Activated CD8-positive, alpha-beta memory T cell treated with anti-CD3 and anti-CD28 coated beads for 36 hours (primary cell): ENCODE measurements around the gene CACFD1. TPM values are rescaled to one million over a fixed set of nuclear protein-coding genes. Genes with fewer than 3 reads are reported as not detected.
"Not testable (repeated sequence)": the region's sequence is repeated elsewhere in the genome, so short reads cannot be mapped to it uniquely, and the experiment has no call there.

Source experiments
- CTCF ChIA-PET: fragments of 350-600 bp; sonication (Branson Sonifier 250); formaldehyde crosslinking; loops from one replicate; lab custom pipeline; 2021; ENCODE audit warnings: antibody characterized with exemption; lab: Charles Lee
- POLR2A ChIA-PET: fragments of 350-600 bp; sonication (Branson Sonifier 250); formaldehyde crosslinking; loops from one replicate; lab custom pipeline; 2021; ENCODE audit warnings: antibody characterized with exemption; lab: Charles Lee
- total RNA-seq, 2 experiments: library from RNA; stranded (reverse); gene quantifications; one replicate each; pipeline ENCODE4 v1.2.3, GENCODE V29; 2021

The CACFD1 gene
- total RNA-seq, 2 experiments from 2014 or later, result 0.90 to 0.97 TPM

- ChIA-PET CTCF (no interaction called here), POLR2A (no interaction called here)
These were observed 26.4 kb upstream of the CACFD1 start for GRCh38 chr9:133433351-133433843.

DNA sequence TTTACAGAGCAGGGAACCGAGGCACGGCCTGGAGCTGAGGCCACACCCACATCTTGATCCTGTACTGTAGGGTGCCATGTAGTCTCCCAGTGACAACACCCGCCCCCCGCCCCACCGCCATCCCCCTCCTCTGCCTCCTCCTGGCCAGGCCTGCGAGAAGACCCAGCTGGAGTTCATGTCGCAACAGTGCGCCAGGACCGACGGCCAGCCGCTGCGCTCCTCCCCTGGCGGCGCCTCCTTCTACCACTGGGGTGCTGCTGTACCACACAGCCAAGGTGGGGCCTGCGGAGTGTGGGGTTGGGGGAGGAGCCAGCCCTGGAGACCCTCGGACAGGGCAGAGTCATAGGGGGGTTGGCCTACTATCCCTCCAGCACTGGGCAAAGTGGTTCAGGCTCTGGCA is 23.1 kb upstream of the CACFD1 start:
- ChIA-PET CTCF (no interaction called here), POLR2A (no interaction called here)

DNA sequence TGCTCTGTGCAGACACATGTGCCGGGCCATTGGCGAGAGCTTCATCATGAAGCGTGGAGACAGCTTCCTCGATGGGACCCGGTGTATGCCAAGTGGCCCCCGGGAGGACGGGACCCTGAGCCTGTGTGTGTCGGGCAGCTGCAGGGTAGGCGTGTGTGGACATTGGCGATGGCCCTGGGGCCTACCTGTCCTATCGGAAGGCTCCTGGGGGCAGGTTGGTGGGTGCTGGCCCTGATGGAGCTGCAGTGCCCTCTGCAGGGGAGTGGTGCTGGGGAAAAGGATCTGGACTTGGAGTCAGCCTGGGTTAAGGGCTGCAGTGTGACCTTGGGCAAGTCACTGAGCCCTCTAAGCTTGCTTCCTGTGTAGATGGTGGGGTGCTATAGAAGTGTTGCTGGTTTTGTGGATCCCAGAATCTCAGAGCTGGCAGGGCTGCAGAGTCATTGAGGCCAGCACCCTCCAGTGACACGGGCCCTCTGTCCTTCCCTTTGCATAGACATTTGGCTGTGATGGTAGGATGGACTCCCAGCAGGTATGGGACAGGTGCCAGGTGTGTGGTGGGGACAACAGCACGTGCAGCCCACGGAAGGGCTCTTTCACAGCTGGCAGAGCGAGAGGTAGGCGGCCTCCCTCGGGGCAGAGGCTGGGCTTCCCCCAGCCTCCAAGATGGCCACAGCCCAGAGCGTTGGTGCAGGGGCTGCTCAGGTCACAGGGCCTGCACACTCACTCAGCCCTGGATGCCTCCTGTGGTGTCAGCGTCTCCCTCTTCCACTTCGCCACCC is 21.8 kb upstream of the CACFD1 start:
- POLR2A ChIA-PET, result no interaction called here
- CTCF ChIA-PET, result no interaction called here

DNA sequence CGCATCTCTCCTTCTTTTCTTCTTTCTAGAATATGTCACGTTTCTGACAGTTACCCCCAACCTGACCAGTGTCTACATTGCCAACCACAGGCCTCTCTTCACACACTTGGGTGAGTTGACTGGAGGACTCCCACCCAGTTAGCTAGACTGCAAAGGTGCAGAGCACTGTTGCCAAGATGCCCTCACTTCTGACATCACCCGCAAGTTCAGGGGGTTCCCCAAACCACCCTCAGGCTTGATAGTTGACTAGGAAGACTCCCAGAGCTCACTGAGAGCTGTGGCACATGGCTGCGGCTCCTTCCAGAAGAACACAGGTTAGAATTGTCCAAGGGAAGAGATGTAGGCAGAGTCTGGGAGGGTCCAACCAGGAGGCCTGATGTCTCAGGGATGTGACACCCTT is 20.4 kb upstream of the CACFD1 start:
- ChIA-PET POLR2A (no interaction called here), CTCF (no interaction called here)

DNA sequence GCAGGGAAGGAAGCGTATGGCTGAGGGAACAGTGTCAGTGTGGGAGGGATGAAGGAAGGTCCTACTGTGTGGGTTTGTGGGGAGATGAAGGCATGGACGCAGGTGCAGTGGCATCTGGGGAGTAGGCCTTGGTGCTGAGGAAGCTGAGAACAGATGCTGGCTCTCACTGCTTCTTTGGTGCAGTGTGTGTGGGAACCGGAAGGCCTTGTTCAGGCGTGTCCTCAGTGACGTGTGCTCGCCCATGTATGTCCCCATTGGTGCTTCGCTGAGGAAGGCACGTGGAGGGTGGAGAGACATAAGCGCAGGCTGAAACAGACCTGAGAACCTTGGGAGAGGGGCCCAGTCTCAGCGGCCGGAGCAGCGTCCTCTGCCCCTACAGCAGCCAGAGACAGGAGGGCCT is 18.9 kb upstream of the CACFD1 start:
- ChIA-PET POLR2A (no interaction called here), CTCF (no interaction called here)

GRCh38 chr9:133441571-133441970 is 18.2 kb upstream of the CACFD1 start:
- ChIA-PET CTCF (no interaction called here), POLR2A (no interaction called here)

GRCh38 chr9:133443248-133443647 is 16.5 kb upstream of the CACFD1 start:
- CTCF ChIA-PET, result no interaction called here

DNA sequence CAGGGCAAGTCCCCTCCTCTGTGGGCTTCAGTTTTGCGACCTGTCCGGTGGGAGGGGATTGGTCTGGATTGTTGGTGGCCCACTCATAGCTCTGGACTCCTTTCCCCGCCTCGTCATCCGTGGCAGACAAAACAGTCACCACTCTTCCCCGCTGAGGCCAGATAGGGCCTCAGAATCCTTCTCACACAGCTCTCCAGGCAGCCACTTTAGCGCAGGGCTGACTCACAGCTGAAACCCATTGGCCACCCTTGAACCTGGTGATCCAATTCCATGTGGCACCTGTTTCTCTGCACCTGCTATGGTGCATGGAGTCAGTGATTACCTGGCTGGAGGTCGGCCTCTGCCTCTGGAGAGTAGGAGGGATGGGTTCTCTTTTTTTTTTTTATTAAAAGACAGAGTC is 15.8 kb upstream of the CACFD1 start:
- CTCF ChIA-PET, result no interaction called here
- POLR2A ChIA-PET, result no interaction called here

More at GRCh38 chr9:133443248-133443647, 16.5 kb upstream of the CACFD1 start:
- POLR2A ChIA-PET, result no interaction called here

DNA sequence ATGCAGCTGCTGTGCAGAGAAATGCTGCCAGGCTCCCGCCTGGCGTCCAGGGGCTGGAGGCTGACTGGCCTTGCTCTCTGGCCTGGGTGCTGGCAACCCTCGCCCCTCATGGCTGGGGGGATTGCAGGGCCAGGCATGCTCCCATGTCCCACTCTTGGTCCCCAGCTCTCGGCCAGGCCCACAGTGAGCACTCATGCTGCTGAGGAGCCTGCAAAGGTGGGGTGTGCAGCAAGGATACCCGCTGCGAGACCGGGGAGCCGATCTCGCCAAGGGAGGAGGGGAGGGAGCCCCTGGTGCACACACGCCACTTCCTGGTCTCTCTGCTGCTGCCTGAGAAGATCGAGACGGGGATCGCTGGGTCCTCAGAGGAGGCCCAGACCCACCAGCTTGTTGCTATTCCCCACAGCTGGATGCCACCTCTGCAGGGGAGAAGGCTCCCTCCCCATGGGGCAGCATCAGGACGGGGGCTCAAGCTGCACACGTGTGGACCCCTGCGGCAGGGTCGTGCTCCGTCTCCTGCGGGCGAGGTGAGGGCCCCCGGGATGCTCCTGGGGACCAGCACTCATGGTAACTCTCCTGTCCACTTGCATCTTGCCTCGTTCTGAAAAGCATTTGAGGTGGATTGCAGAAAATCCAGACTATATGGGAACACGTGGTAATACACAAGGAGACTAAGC is 14.3 kb upstream of the CACFD1 start:
- POLR2A ChIA-PET, result no interaction called here
- CTCF ChIA-PET, result no interaction called here

DNA sequence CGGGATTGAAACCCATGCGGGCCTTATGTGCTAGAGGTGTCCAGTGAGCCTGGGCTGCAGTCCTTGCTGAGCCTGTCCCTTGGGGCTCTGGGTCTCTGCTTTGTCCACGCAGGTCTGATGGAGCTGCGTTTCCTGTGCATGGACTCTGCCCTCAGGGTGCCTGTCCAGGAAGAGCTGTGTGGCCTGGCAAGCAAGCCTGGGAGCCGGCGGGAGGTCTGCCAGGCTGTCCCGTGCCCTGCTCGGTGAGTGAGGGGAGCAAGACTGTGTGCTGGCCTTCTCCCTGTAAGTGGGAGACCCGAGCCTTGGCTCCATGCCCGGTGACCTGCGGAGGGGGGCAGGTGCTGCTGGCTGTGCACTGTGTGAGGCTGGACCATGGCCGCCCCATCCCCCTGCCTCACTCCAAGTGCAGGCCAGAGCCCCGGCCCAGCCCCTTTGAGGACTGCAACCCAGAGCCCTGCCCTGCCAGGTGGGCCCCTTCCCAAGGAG is 11.2 kb upstream of the CACFD1 start:
- ChIA-PET CTCF (no interaction called here), POLR2A (no interaction called here)

DNA sequence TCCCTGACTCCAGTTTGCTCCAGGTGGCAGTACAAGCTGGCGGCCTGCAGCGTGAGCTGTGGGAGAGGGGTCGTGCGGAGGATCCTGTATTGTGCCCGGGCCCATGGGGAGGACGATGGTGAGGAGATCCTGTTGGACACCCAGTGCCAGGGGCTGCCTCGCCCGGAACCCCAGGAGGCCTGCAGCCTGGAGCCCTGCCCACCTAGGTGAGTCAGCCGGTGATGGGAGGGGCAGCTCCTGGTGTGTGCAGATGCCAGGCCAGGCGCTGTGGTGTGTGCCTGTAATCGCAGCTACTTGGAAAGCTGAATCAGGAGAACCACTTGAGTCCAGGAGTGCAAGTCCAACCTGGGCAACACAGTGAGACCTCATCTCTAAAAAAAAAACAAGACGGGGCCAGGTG is 10.0 kb upstream of the CACFD1 start:
- CTCF ChIA-PET, result no interaction called here
- POLR2A ChIA-PET, result no interaction called here

- CTCF ChIA-PET, POLR2A ChIA-PET: not testable (repeated sequence)
These were observed 7.9 kb upstream of the CACFD1 start for GRCh38 chr9:133451865-133452264.

GRCh38 chr9:133452562-133452961 is 7.2 kb upstream of the CACFD1 start:
- CTCF ChIA-PET, result no interaction called here
- POLR2A ChIA-PET, result interaction anchor here (0.6 kb wide), 1 partner anchor 1053 kb away, joined by 7 read pairs; no protein-coding TSS in a partner anchor

- ChIA-PET CTCF (no interaction called here), POLR2A (no interaction called here)
These were observed 6.1 kb upstream of the CACFD1 start for GRCh38 chr9:133453651-133454050.

DNA sequence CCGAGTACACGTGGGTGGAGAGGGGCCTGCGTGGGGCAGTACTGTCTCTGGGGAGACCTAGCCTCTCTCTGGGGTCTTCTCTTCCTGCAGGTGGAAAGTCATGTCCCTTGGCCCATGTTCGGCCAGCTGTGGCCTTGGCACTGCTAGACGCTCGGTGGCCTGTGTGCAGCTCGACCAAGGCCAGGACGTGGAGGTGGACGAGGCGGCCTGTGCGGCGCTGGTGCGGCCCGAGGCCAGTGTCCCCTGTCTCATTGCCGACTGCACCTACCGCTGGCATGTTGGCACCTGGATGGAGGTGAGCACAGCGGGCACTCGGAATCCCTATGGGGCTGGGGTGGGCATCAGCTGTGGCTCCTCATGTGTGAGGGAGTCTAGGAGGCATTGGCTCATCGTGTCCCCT is 5.5 kb upstream of the CACFD1 start:
- ChIA-PET POLR2A (no interaction called here), CTCF (interaction anchor here (0.5 kb wide), 1 partner anchor 28 kb away, joined by 4 read pairs; no protein-coding TSS in a partner anchor)

DNA sequence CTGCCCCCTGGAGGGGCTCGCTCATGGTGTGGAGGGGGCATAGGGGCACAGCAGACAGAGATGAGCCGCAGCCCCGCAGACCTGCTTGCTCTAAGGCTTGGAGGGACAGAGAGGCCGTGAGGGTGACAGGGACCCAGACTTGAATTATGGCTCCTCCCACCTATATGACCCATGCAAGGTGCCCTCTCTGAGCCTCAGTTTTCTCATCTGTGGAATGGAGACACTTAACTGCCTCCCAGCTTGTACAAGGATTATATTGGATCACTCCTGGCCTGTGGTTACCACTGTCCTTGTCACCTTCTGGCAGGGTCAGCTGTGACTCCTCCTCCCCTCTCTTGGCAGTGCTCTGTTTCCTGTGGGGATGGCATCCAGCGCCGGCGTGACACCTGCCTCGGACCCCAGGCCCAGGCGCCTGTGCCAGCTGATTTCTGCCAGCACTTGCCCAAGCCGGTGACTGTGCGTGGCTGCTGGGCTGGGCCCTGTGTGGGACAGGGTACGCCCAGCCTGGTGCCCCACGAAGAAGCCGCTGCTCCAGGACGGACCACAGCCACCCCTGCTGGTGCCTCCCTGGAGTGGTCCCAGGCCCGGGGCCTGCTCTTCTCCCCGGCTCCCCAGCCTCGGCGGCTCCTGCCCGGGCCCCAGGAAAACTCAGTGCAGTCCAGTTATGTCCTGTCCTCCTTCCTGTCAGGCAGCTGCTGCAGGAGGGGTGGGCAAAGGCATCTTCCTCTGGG is 4.7 kb upstream of the CACFD1 start:
- ChIA-PET POLR2A (no interaction called here), CTCF (interaction anchor here (0.5 kb wide), 1 partner anchor 28 kb away, joined by 4 read pairs; no protein-coding TSS in a partner anchor)

DNA sequence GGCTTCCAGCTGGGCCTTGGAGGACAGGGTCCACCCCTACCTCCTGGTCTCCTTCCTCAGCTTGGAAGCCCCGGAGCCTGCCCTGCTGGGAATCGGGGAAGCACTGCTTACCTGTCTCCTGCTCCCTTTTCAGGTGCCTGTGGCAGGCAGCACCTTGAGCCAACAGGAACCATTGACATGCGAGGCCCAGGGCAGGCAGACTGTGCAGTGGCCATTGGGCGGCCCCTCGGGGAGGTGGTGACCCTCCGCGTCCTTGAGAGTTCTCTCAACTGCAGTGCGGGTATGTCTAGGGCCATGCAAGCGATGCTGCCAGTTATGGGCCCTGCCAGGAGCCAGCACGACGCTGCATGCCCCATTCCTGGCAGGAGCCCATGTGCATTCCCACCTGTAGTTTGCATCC is 3.8 kb upstream of the CACFD1 start:
- CTCF ChIA-PET, result no interaction called here

DNA sequence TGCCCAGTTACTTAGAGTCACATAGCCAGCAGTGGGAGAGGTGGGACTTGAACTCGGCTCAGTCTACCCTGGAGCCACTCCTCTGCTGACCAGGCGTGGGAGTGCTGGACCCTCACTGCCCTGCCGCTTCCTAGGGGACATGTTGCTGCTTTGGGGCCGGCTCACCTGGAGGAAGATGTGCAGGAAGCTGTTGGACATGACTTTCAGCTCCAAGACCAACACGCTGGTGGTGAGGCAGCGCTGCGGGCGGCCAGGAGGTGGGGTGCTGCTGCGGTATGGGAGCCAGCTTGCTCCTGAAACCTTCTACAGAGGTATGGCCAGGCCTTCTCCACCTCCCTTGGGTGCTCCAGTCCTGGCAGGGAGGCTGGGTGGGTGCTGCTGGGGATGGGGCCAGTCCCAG is 3.4 kb upstream of the CACFD1 start:
- ChIA-PET CTCF (no interaction called here), POLR2A (no interaction called here)

More for the DNA sequence above, 3.8 kb upstream of the CACFD1 start:
- POLR2A ChIA-PET, result no interaction called here

DNA sequence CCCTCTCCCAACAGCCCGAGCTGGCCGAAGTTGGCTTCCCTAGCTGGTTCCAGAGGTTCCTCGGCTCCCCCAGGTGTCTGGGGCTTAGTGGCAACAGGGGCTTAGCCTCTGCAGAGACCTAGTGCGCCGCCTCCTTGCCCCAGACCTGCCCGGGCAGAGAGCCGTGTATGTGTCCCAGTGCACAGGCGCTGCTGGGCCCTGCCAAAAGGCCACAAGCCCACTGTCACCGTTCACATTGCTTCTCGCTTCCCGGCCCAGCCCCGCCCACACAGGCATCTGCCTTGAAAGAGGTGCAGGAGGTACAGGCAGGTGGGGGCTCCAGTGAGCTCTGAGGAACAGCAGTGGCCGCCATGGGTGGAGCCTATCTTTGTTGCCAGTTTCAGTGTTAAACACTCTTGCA is 2.5 kb upstream of the CACFD1 start:
- ChIA-PET POLR2A (no interaction called here), CTCF (no interaction called here)

DNA sequence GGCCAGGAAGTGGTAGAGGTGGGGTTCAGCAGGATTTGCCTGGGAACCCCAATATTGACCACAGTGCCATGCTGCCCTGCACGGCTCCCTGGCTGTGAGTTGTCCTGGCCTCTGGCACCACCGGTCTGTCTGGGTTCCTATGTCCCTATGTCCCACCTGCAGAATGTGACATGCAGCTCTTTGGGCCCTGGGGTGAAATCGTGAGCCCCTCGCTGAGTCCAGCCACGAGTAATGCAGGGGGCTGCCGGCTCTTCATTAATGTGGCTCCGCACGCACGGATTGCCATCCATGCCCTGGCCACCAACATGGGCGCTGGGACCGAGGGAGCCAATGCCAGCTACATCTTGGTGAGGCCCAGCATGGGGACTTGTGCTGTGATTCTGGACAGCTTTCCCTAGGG is 2.0 kb upstream of the CACFD1 start:
- ChIA-PET POLR2A (no interaction called here), CTCF (no interaction called here)
